Measurements from ENCODE around the gene TRRAP.

The TRRAP gene

GRCh38 chr7:99014113-99014985 lies 136.0 kb downstream of the TRRAP start:
- TF ChIP-seq CTCF (IDR thresholded peaks at IDR 0.05; ENCODE audit: low read depth, low read length): no peak
- no peak for DNase-seq (ENCODE audit: low read depth in 2 of 2)
- no peak overlapping the region for H3K4me3 ChIP-seq (replicated peaks in 1 of 2; ENCODE audit: low read depth in 2 of 2, low read length in 2 of 2)

- no peak for DNase-seq (ENCODE audit: low read depth in 2 of 2)
- no peak for TF ChIP-seq CTCF (IDR thresholded peaks at IDR 0.05; ENCODE audit: low read depth, low read length)
Measured at GRCh38 chr7:99016196-99016595, 137.9 kb downstream of the TRRAP start.

GRCh38 chr7:99019523-99020412 lies 141.4 kb downstream of the TRRAP start:
- no peak overlapping the region for H3K4me3 ChIP-seq (replicated peaks in 1 of 2; ENCODE audit: low read depth in 2 of 2, low read length in 2 of 2)
- TF ChIP-seq CTCF (IDR thresholded peaks at IDR 0.05; ENCODE audit: low read depth, low read length): no peak
- DNase-seq (ENCODE audit: low read depth in 2 of 2): no peak

More at GRCh38 chr7:99016196-99016595, 137.9 kb downstream of the TRRAP start:
- no peak overlapping the region for H3K4me3 ChIP-seq (replicated peaks in 1 of 2; ENCODE audit: low read depth in 2 of 2, low read length in 2 of 2)

- no peak for DNase-seq (ENCODE audit: low read depth in 2 of 2)
- H3K4me3 ChIP-seq (replicated peaks in 1 of 2; ENCODE audit: low read depth in 2 of 2, low read length in 2 of 2): no peak overlapping the region
- no peak for TF ChIP-seq CTCF (IDR thresholded peaks at IDR 0.05; ENCODE audit: low read depth, low read length)
Measured at GRCh38 chr7:99020413-99020715, 142.0 kb downstream of the TRRAP start.

GRCh38 chr7:99021941-99022560 lies 143.7 kb downstream of the TRRAP start:
- no peak for TF ChIP-seq CTCF (IDR thresholded peaks at IDR 0.05; ENCODE audit: low read depth, low read length)

GRCh38 chr7:99024066-99024465 lies 145.7 kb downstream of the TRRAP start:
- TF ChIP-seq CTCF (IDR thresholded peaks at IDR 0.05; ENCODE audit: low read depth, low read length): no peak
- no peak for DNase-seq (ENCODE audit: low read depth in 2 of 2)
- no peak overlapping the region for H3K4me3 ChIP-seq (replicated peaks in 1 of 2; ENCODE audit: low read depth in 2 of 2, low read length in 2 of 2)

More at GRCh38 chr7:99021941-99022560, 143.7 kb downstream of the TRRAP start:
- no peak overlapping the region for H3K4me3 ChIP-seq (replicated peaks in 1 of 2; ENCODE audit: low read depth in 2 of 2, low read length in 2 of 2)
- peak; percentile 32 to 40 for DNase-seq (ENCODE audit: low read depth in 2 of 2)

All from cardiac fibroblast (primary cell).